Islet precursor cell (in vitro differentiated cells): ENCODE results near the gene AIM2.
"Not testable (repeated sequence)": the region's sequence is repeated elsewhere in the genome, so short reads cannot be mapped to it uniquely, and the experiment has no call there.

Experiments
- DNase-seq: peaks from one replicate; pipeline ENCODE4 v3.0.0-alpha.2; 2018

AIM2 gene

GRCh38 chr1:159077120-159077961 is 775 bp upstream of the AIM2 start:
- no peak for DNase-seq

GRCh38 chr1:159071970-159072582 is 4.5 kb downstream of the AIM2 start:
- no peak for DNase-seq

GRCh38 chr1:159068886-159069285 is 7.7 kb downstream of the AIM2 start:
- DNase-seq, result no peak

GRCh38 chr1:159067699-159068621 is 8.6 kb downstream of the AIM2 start:
- no peak for DNase-seq

GRCh38 chr1:159066108-159066507 is 10.5 kb downstream of the AIM2 start:
- no peak for DNase-seq

GRCh38 chr1:159065106-159065505 is 11.5 kb downstream of the AIM2 start:
- no peak for DNase-seq

GRCh38 chr1:159058751-159059150 is 17.8 kb downstream of the AIM2 start:
- DNase-seq, result no peak

GRCh38 chr1:159056069-159056698 is 20.4 kb downstream of the AIM2 start:
- no peak for DNase-seq

- no peak for DNase-seq
Observed at GRCh38 chr1:159055181-159055641, 21.4 kb downstream of the AIM2 start.

GRCh38 chr1:159054427-159054826 is 22.1 kb downstream of the AIM2 start:
- DNase-seq, result no peak

GRCh38 chr1:159051436-159051835 is 25.1 kb downstream of the AIM2 start:
- DNase-seq, result no peak

GRCh38 chr1:159046486-159046885 is 30.1 kb downstream of the AIM2 start:
- not testable (repeated sequence) for DNase-seq

- no peak for DNase-seq
Observed at GRCh38 chr1:159040893-159041724, 35.5 kb downstream of the AIM2 start.

GRCh38 chr1:159040206-159040605 is 36.4 kb downstream of the AIM2 start:
- no peak for DNase-seq

GRCh38 chr1:159030877-159031447 is 45.6 kb downstream of the AIM2 start:
- DNase-seq, result no peak

GRCh38 chr1:159030311-159030710 is 46.3 kb downstream of the AIM2 start:
- no peak for DNase-seq

- not testable (repeated sequence) for DNase-seq
Observed at GRCh38 chr1:159026841-159027240, 49.7 kb downstream of the AIM2 start.

GRCh38 chr1:159025043-159025442 is 51.5 kb downstream of the AIM2 start:
- no peak for DNase-seq

GRCh38 chr1:159023723-159024122 is 52.8 kb downstream of the AIM2 start:
- no peak for DNase-seq

GRCh38 chr1:159015440-159015909 is 61.1 kb downstream of the AIM2 start:
- peak; percentile 83 for DNase-seq

GRCh38 chr1:159014851-159015250 is 61.7 kb downstream of the AIM2 start:
- DNase-seq, result no peak
